ENCODE results near the gene DIAPH3. TPM values are rescaled to one million over a fixed set of nuclear protein-coding genes. Genes with fewer than 3 reads are reported as not detected.

DIAPH3 gene
- total and polyA plus RNA-seq, 7 donors, result 0.16 to 3.8 (median 1.1) TPM; not detected in 1

DNA sequence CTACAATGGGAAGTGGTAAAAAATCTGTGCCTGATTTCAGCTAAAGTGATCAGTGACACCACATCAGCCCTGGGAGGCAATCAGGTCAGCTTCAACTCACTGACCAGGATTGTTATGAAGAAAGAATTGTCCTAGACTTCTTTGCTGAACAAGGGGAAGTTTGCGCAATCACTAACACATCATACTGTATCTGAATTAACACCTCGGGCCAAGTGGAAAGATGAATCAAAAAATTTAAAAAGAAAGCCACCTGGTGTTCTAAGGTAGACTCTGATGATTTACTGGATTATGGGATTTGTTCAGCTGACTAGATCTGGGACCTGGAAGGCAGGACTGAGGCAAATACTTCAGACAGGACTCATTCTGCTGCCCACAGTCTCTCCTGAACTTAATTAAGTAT is 161.8 kb downstream of the DIAPH3 start:
- H3K4me3 ChIP-seq, result no peak overlapping the region
- H3K36me3 ChIP-seq, result no peaks in the 10 kb centered on the region
- no peaks in the 10 kb centered on the region for H3K4me1 ChIP-seq
- WGBS, 2 donors, result 85 to 87% methylated on average over 2 of the region's 2 CpGs
- TF ChIP-seq, protein P1, sequence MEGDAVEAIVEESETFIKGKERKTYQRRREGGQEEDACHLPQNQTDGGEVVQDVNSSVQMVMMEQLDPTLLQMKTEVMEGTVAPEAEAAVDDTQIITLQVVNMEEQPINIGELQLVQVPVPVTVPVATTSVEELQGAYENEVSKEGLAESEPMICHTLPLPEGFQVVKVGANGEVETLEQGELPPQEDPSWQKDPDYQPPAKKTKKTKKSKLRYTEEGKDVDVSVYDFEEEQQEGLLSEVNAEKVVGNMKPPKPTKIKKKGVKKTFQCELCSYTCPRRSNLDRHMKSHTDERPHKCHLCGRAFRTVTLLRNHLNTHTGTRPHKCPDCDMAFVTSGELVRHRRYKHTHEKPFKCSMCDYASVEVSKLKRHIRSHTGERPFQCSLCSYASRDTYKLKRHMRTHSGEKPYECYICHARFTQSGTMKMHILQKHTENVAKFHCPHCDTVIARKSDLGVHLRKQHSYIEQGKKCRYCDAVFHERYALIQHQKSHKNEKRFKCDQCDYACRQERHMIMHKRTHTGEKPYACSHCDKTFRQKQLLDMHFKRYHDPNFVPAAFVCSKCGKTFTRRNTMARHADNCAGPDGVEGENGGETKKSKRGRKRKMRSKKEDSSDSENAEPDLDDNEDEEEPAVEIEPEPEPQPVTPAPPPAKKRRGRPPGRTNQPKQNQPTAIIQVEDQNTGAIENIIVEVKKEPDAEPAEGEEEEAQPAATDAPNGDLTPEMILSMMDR (IDR thresholded peaks at IDR 0.05), result no peak
- no peak for TF ChIP-seq EP300 (IDR thresholded peaks at IDR 0.05)
- no peak for TF ChIP-seq POLR2A (IDR thresholded peaks at IDR 0.05)
- no peak for TF ChIP-seq POLR2AphosphoS5 (IDR thresholded peaks at IDR 0.05)
- no peak for DNase-seq
- no peak overlapping the region for H3K27ac ChIP-seq
- H3K27me3 ChIP-seq, result no peaks in the 10 kb centered on the region
- no peaks in the 10 kb centered on the region for H3K9me3 ChIP-seq
- intact Hi-C loops (cut with DNase I), result no loop called here

DNA sequence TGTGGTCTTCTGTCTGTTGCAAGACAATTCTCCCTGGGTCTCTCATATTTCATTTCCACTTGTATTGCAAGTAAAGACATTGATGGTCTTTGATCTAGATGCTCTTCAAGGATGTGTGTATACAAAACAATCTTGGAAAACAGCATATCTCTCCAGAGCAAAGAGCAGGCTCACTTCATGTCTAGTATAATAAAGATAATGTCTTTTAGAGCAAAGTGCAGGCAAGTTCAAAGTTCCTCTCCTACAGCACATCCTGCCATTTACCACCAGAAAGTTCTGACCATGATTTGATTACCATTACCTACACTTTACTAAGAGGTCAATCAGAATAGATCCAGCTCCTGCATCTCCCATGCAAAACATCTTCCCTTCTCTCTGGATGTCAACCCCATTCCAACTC is 162.8 kb downstream of the DIAPH3 start:
- no peak overlapping the region for H3K4me3 ChIP-seq
- no peak for TF ChIP-seq POLR2A (IDR thresholded peaks at IDR 0.05)
- no peak for TF ChIP-seq POLR2AphosphoS5 (IDR thresholded peaks at IDR 0.05)
- no peak for TF ChIP-seq EP300 (IDR thresholded peaks at IDR 0.05)
- TF ChIP-seq, protein P1 (IDR thresholded peaks at IDR 0.05), result no peak
- no peaks in the 10 kb centered on the region for H3K27me3 ChIP-seq
- intact Hi-C loops (cut with DNase I), result no loop called here
- H3K4me1 ChIP-seq, result no peaks in the 10 kb centered on the region
- DNase-seq, result no peak
- H3K9me3 ChIP-seq, result no peaks in the 10 kb centered on the region
- no peak overlapping the region for H3K27ac ChIP-seq
- no peaks in the 10 kb centered on the region for H3K36me3 ChIP-seq

DNA sequence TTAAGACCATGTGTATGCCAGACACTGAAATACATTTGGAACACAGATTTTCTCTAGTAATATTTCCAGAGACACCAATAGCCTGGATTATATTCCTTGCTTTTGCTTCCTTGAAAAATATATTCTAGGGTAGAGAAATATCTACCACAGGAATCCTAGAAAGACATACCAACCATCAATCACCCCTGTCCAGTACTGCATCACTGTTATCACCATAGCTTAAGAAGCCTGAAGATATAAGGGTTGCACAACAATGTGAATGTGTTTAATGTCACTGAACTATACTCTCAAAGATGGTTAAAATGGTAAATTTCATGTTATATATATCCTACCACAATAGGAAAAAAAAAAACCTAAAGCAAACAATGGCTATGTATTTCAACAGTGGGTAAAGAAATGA is 163.6 kb downstream of the DIAPH3 start:
- intact Hi-C loops (cut with DNase I), result no loop called here
- Histone ChIP-seq H3K36me3 (no peaks in the 10 kb centered on the region), H3K4me1 (no peaks in the 10 kb centered on the region), H3K27ac (no peak overlapping the region), H3K9me3 (no peaks in the 10 kb centered on the region), H3K27me3 (no peaks in the 10 kb centered on the region), H3K4me3 (no peak overlapping the region)
- no peak for TF ChIP-seq POLR2A (IDR thresholded peaks at IDR 0.05)
- TF ChIP-seq POLR2AphosphoS5 (IDR thresholded peaks at IDR 0.05), result no peak
- TF ChIP-seq, protein P1 (IDR thresholded peaks at IDR 0.05), result no peak
- no peak for TF ChIP-seq EP300 (IDR thresholded peaks at IDR 0.05)
- no peak for DNase-seq

DNA sequence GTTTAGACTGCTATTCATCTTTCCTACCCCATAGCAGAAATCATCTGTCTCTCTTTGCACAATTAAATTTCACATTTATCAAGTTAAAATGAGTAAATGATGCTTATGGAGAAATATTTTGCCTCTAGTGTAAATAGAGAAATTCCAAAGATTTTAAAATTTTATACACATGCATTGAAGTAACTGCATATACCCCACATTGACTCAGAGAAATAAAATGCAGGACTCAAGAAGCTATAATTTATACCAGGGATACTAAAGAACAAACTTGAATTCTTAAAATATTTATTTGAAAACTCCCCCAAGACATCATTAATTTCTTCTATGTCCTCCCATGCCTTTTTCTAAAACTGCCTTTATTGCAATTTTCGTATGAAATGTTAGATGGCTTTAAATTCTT is 165.8 kb downstream of the DIAPH3 start:
- intact Hi-C loops (cut with DNase I), result no loop called here
- Histone ChIP-seq H3K4me3 (no peak overlapping the region), H3K9me3 (no peaks in the 10 kb centered on the region), H3K27me3 (no peaks in the 10 kb centered on the region), H3K36me3 (no peaks in the 10 kb centered on the region), H3K27ac (no peak overlapping the region), H3K4me1 (no peaks in the 10 kb centered on the region)
- TF ChIP-seq, protein P1 (IDR thresholded peaks at IDR 0.05), result no peak
- TF ChIP-seq POLR2AphosphoS5 (IDR thresholded peaks at IDR 0.05) (no peak), POLR2A (IDR thresholded peaks at IDR 0.05) (no peak), EP300 (IDR thresholded peaks at IDR 0.05) (no peak)
- DNase-seq, result no peak
- 94% methylated on average over 1 of the region's 1 CpG for WGBS, 2 donors

DNA sequence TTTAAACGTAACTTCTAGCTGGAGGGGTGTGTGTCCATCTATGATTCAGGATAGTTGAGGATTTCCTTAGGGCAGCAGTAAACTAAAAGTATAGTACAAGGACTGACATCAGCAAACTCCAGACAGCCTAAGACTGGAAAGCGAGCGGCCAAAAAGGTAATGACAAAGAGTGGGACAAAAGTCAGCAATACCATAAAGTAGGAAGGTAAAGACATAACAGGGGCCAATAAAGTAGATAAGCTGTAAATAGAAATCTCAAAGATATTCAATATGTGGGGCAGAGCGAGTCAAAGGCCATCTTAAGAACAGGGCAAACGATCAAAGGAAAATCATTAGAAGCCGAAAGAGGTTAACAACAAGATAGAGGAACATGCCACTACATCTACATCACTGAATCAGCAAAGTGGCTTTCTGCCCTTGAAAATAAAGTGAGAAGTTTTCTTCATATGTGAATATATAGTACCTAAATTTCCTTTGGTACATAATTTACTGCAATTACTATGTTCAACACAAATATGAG is 167.2 kb downstream of the DIAPH3 start:
- 20 to 73% methylated on average over 6 of the region's 6 CpGs for whole genome bisulfite sequencing, 2 donors
- no peaks in the 10 kb centered on the region for H3K4me1 ChIP-seq

More for the DNA sequence above, 167.2 kb downstream of the DIAPH3 start:
- no peak for DNase-seq
- intact Hi-C loops (cut with DNase I), result no loop called here
- Histone ChIP-seq H3K9me3 (no peaks in the 10 kb centered on the region), H3K4me3 (no peak overlapping the region), H3K36me3 (no peaks in the 10 kb centered on the region), H3K27ac (no peak overlapping the region), H3K27me3 (no peaks in the 10 kb centered on the region)
- TF ChIP-seq POLR2A (IDR thresholded peaks at IDR 0.05) (no peak), EP300 (IDR thresholded peaks at IDR 0.05) (no peak), POLR2AphosphoS5 (IDR thresholded peaks at IDR 0.05) (no peak)

All from sigmoid colon (tissue), 7 donors.